GM18517 (cell line): ENCODE results near the gene TMEM266.

Experiments used
- ATAC-seq: cut with Tn5 transposase; IDR thresholded peaks from one replicate; pipeline ENCODE4 v1.9.1; 2021; ENCODE audit warnings: mild to moderate bottlenecking, moderate library complexity; ENCODE audit not compliant: unreplicated experiment

Gene TMEM266

DNA sequence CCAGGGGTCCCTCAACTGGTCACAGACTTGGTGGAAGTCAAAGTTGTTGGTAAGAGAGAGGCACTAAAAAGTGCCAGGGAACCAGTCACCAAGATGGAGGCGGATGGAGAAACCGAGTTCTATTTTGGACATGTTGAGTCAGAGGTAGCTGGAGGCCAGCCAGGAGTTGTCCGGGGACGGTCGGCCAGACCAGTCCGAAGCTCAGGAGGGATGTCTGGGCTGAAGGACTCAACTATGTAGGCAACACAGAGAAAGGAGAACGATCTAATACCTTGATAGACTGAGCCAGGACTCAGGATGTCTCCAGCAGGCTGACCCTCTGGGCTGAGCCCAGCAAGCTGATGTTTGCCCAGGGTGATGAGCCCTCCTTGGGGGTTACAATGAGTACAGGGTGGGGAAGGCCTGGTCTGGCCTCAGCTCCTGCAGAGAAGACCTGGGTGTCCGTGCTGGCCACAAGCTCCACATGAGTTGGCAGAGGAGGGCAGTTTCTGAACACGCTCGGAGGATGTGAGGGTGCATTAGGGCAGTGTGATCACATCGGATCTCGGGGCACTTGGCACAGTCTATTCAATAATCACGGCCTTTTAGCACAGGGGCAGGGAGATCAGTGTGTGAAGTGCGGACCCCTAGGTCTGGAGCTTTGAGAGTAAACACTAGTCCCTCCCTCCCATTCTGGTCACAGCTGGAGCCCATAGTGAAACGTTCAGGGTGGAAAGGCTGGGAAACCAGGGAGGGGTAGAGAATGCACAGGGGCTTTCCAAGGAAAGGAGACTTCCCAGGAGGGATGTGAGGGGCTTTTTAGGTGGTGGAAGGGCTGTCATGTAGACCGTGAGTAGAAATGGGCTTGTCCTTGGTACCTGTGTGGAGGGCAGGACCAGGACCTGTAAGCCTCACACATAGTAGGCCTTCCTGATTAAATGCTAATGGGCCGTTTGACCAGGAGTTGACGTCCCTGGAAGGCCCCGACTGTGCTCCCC, 139.6 kb downstream of the TMEM266 start:
- ATAC-seq, result no peak

DNA sequence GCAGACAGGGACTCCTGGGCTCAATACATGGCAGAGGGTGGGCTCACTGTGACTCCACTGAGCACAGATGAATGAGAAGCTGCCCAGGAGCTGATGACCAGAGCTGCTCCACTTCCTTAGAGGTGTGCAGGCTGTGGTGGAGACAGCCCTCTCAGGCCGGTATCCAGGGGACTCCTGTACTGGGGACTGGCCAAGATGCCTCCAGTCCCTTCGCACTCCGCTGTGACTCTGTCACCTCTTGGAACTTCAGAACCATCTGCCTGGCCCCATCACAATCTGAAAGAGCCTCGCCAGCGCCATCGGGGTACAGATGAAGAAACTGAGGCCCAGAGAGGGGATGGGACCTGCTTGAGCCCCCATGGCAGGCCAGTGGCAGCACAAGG, 140.3 kb downstream of the TMEM266 start:
- no peak for ATAC-seq

DNA sequence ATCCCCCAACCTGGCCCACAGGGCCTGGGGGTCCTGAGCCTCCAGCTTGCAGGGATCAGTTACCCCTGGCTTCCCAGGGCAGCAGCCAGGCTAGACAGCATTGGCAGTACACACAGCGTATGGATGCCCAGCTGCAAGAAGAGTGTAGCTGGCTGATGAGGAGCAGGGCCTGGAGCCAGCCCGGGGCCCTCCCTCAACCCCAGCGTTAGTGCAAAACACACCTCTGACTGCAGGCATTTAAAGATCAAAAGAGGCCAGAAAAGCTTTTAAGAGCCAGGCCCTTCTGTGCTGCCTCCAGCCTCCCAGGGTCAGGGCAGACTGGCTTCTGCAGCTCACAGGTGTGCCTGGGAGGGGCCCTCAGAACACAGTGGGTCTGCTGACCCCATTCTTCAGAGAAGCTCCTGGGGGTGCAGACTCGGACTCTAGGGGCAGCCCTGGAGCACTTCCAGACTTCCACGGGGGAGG, 140.9 kb downstream of the TMEM266 start:
- no peak for ATAC-seq

DNA sequence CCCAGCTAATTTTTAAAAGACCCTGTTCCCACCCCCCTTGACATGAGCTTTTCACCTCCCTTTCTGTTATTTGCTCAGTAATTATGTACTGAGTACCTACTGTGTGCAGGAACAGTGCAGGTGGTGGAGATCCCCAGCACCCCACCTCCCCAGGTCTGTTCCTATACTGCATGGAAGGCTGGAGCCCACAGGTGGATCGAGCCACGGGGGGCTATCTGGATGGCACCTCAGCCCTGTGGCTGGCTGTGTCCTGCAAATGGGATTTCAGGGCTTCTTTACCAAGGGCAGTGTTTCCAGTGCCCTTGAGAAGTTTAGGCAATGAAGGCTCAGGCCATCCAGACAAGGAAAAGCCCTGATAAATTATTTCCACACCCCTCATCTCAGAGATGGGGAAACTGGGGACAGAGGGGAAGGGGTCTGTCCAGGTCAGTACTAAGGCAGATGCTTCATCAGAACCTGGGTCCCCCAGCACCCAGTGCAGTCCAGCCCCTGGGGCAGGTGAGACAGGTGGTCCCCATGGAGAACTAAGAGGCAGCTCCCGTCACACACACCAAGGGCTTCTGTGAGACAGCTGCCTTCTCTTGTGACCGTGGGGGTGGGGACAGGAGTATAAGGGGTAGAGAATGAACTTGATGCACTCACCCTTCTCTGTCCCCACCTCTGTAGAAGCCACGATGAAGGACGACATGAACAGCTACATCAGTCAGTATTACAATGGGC, 141.9 kb downstream of the TMEM266 start:
- ATAC-seq, result no peak

DNA sequence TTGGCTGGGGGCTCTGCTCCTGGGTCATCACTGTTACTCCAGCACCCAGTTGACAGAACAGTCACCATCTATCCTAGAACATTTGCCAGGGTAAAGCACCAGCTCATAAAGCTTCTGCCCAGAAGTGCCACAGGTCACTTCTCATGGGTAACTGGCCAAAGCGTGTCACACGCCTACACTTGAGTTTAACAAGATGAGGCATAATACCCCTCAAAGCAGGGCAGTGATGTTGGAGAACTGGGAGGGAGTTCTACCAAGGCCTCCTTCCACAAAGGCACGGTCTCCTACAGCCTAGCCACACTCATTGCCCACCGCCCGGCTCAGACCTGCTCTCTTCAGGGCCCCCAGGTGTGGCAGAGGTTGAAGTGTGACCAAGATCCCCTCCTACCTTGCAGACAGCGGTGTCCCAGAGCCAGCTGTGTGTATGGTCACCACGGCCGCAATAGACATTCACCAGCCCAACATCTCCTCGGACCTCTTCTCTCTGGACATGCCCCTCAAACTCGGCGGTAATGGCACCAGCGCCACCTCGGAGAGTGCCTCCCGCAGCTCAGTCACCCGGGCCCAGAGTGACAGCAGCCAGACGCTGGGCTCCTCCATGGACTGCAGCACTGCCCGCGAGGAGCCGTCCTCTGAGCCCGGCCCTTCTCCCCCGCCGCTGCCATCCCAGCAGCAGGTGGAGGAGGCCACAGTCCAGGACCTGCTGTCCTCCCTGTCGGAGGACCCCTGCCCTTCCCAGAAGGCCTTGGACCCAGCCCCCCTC, 143.7 kb downstream of the TMEM266 start:
- ATAC-seq, result no peak

DNA sequence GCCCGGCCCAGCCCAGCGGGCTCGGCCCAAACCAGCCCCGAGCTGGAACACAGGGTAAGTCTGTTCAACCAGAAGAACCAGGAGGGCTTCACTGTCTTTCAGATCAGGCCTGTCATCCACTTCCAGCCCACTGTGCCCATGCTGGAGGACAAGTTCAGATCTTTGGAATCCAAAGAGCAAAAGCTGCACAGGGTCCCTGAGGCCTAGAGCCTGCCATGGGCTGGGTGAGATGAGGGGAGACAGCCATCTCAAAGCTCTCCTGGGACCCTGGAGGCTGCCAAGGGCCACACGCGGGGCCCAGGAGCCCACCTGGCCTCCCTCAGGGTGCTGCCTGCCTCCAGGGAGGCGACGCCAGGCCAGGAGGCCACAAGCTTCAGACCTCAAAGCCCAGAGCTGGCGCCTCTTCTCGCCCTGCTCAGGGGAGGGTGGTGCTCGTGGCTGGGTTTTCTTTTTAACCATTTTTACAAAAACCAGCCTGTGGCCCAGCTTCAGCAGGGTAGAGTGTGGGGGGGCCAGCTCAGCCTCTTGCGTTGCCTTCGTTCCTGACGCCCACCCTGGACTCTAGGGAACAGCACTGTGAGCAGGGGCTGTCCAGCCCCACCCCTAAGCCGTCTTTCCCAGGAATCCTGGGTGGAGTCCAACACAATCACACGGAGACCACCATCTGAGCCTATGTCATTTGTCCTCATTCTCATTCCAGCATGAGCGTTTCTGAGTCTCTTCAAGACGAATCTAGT, 144.5 kb downstream of the TMEM266 start:
- ATAC-seq, result no peak

DNA sequence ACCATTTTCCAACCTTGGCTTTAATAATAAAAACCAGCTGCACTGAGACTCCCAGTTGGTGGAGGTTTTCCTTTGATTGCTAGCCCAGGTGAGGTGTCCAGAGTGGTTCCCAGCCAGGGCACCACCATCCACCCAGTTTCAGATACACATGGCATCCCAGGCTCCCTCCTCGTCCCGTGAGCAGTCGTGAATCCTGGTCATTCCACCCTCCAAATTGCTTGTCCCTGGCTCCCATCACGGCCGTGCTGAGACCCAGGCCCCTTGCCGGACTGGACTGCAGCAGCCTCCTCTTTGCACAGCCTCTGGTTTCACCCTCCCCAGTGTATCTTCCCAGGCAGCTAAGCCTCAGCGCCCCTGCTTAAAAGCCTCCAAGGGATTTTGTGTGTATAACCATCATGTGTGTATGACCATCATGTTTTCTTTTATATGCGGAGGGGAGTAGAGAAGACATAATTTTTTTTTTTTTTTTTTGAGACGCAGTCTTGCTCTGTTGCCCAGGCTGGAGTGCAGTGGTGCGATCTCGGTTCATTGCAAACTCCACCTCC, 145.2 kb downstream of the TMEM266 start:
- ATAC-seq, result no peak

DNA sequence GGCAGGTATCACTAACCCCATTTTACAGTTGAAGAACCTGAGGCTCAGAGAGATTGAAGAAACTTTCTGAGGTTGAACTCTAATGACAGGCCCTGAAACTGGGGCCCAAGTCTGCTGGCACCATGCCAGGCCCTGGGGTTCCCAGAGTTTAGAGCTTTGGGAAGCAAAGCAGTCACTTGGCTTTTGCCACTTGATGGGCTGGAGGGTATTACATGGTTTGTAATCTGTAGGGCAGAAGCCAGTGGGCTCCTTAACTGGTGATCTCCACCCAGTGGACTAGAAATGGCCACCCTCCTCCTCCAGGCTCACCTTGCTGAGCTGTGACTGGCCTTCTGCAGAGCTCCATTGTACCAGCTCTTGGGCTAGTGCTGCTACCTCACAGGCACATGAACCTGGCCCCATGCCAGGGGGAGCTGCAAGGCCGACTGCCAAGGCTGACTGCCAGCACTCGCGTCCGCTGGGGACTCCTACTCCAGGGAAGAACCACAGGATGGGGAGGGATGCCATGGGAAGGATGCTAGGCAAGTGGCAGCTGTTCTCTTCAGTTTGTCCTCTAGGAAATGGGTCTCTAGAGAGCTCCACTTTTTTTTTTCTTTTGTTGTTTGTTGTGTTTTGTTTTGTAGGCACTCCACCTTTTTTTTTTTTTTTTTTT, 146.7 kb downstream of the TMEM266 start:
- no peak for ATAC-seq

DNA sequence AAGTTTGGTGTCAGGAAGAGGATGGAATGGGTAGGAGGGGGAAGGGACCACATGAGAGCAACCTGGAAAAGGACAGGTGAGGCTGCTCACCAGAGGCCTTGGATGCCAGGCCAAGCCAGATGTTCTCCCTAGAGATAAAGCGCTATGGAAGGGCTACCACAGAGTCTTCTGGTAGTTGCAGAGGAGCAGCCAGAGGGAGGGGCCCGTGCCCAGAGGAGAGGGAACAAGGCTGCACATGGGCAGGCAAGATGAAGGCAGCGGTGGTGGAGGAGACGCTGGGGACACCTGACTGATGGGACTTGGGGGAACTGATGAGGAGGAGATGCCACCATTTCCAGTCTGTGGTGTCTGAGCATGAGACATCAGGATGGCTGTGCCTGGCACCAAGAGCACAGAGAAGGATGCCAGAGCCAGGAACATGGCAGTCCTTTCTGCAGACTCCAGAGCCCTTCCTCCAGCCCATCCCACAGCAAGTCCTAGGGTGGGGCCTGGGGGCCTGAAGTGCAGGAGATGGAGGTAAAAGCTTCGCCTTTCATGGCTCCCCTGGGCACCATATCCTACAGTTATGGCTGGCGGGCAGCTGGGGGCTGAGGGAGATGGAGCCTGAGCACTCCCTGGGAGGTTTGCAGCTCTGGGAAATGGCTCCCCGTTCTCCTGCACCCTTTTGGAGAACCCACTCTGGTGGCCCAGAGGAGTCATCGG, 148.4 kb downstream of the TMEM266 start:
- no peak for ATAC-seq

DNA sequence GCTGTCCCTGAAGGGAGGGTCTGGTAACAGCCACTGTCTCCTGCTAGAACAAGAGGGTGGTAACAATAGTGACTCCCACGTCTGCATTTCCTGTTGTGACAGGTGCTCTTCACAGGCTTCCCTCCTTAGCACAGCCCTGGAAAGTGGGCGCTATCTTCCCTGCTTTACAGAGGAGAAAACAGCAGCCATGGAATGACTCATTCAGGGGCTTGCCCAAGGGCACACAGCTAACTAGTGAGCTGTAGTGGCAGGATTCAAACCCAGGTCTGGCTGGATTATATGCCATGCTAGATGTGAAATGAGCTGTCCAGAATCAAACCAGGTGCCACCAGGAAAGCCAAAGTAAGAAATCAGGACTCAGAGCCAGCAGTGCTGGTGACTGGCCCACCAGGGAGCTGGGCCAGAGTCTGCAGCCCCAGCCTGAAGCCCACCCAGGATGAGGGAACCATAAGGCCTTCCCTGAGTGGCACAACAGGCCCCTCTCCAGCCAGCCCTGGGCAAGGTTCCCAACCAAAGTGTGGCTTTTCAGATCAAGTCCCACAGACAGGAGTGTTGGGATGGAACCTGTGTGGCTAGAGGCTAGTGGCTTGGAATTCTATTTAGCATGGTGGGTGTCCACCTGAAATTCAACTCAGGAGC, 149.1 kb downstream of the TMEM266 start:
- no peak for ATAC-seq

DNA sequence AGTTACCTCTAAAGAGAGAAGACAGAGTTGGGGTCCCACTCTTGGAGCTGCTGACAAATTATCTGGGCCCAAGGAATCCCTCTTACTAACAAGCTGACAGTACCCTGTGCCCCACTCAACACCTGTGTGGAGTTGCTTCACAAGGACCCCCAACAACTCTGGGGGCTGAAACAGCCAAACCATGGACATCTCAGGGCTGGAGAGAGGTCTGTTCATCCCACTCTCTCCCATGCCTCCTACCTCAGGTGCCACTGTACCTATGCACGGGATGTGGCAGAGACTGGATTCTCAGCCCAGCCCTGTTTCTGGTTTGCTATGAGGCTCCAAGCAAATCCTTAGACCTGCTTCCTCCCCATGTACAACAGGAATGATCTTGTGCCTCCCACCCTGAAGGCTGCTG, 149.7 kb downstream of the TMEM266 start:
- no peak for ATAC-seq

DNA sequence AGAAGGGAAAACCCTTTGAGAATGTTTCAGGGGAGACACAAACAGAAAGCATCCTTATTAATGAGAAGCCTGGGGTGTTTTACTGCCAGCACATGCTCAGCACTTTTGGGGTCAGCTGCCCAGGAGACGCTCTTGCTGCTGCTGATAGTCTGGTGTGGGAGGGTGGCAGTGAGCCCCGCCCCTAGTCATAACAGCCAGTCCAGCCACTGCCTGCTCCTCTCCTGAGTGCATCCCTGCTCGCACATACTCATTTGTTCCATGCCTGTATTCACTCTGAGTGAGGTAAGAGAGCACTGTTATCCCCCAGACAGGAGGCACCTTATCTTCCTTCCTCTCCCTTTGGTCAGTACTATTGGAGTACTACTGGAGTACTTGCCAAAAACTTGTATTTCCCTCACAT, 150.2 kb downstream of the TMEM266 start:
- ATAC-seq, result no peak

DNA sequence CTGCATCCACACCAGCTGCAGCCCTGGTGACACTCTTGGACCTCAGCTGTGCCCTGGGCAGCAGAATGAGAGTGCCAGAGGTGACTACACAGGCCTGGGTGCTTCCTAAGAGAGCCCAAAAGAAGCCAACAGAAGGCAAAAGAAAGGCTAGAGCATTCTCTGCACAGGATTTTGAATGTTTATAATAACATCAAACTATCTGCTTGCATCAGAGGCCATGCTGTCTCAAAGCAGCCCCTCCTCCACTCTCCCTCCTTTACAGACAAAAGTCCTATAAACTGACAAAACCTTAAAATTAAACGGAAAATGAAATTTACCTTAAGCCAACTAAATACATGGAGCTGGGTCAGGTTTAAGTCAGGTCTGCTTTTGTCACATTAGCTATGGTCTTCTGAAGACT, 155.8 kb downstream of the TMEM266 start:
- ATAC-seq, result no peak

DNA sequence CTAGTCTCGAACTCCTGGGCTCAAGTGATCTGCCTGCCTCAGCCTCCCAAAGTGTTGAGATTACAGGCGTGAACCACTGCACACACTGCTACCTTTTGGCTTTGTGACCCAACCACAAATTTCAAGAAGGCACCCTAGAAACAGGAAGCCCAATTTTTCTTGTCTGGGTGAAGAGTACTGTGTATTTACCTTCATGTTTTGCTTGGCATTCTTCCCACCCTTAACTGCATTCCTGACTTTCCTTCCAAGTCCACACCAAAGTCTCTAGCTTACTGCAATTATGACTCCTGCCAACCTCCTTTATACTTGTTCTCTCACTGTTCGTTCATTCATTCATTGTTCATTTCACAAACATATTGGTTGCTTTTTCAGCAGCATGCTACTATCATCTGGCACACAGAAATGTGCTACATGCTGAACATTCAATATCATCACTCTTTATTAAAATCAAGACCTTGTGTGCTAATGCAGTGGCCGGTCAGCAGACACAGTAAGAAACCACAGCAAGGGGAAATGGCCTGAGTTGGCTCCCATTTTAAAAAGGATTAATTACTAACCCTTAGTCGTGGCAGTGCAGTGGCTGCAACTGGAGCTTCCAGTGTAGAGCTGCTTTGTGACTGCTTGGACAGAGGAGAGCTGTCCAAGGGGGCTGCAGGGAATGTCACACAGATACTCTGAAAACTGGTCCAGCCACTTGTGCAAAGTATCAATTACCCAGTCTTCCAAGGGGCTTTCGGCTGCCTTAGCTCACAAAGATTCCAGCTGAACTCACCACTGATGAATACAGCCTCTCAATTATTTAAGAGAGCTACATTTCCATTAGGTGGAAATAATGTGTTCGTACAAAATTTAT, 157.5 kb downstream of the TMEM266 start:
- ATAC-seq, result no peak

DNA sequence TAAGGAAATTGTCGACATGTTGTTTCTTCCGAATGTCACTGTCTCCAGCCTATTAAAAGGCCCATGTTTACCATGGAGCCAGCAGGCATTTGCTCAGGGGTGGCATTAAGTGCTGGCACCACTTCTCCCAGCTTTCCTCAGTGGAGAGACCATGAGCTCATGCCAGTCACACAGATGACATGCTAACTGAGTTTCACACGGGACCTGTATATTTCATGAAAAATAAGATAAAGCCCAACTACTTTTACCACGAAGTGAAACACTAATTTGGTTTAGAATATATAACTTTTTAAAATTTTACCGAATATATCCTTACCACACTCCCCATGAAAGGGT, 158.1 kb downstream of the TMEM266 start:
- no peak for ATAC-seq

DNA sequence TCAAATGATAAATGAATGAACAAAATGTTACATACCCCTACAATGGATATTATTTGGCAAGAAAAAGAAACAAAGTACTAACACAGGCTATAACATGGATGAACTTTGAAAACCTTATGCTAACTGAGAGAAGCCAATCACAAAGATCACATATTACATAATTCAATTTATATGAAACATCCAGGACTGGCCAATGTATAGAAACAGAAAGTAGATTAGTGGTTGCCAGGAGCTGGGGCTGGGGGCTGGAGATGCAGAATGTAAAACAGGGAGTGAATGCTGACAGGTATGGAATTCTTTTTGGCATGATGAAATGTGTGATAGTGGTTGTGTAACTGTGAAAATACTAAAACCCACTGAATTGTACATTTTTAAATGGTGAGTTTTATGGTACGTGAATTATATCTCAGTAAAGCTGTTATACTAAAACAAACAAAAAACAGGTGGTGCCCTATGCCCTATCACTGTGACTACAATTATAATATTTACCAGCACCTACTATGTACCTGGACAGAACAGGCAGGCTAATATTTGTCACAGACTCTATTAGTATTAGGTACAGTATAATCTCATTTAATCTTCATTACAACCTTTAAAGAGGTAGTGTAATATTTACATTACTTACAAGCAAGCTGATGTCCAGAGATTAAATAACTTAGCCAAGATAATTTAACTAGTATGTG, 161.4 kb downstream of the TMEM266 start:
- no peak for ATAC-seq

DNA sequence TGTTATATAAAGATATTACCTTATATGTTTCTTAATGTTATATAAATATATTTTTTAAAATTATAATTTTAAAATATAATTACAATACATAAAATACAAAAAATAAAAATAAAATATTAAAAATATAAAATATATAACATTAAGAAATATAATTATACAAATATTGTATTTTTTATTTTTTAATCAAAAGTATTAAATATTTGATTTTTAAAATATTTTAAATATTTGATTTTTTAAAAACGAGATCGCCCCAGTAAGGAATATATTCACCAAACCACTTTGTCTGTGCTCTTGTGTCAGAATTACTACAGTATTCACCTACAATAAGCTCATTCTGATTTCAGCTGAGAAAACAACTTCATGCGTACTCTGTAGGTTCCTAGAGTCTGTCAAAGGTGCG, 162.4 kb downstream of the TMEM266 start:
- ATAC-seq, result no peak
